Right cardiac atrium (tissue), 5 donors: Measurements from ENCODE around the gene SAFB2. TPM values are rescaled to one million over a fixed set of nuclear protein-coding genes. Genes with fewer than 3 reads are reported as not detected.

Source experiments
- ATAC-seq, 2 donors: fragments of 200-7000 bp; cut with Tn5 transposase; one replicate each; pipeline versions ENCODE4 v1.8.0 to v1.9.1; 2020; ENCODE audit warnings: moderate library complexity in 2 of 2, mild to moderate bottlenecking in 1 of 2
- DNase-seq, 3 donors: peaks; one replicate each; pipeline ENCODE4 v3.0.0-alpha.2; 2020
- H3K27ac ChIP-seq: one replicate; pipeline ENCODE4 v1.5.1; 2013; ENCODE audit warnings: mild to moderate bottlenecking, low read length, control low read depth, moderate library complexity
- H3K27me3 ChIP-seq: one replicate; pipeline ENCODE4 v1.6.1; 2013; ENCODE audit not compliant: control insufficient read depth, insufficient read depth
- H3K4me1 ChIP-seq: one replicate; pipeline ENCODE4 v1.6.1; 2013; ENCODE audit warnings: low read length; ENCODE audit not compliant: control insufficient read depth, insufficient read depth
- H3K4me3 ChIP-seq: one replicate; pipeline ENCODE4 v1.5.1; 2013; ENCODE audit warnings: low read length, control low read depth
- H3K9me3 ChIP-seq: one replicate; pipeline ENCODE4 v1.6.1; 2013; ENCODE audit warnings: low read length; ENCODE audit not compliant: control insufficient read depth
- WGBS: extraction: QIAGEN DNeasy Blood & Tissue Kit; methylation state at CpG from one replicate; pipeline ENCODE4 v1.1.7; 2013; 5-methylcytosine and 5-hydroxymethylcytosine counted together
- intact Hi-C, 4 donors: fragments of 100-400 bp; cut with DNase I; formaldehyde crosslinking; loops; one replicate each; pipeline versions ENCODE4 v1.11.0 to v1.14.0; 2022 to 2023
- polyA plus RNA-seq: library from polyadenylated mRNA; stranded (reverse); fragments of 200-250 nt; gene quantifications from one replicate; pipeline ENCODE4 v1.2.3, GENCODE V29; 2013
- total RNA-seq, 4 donors: library from RNA; stranded (reverse); fragmentation: NEBNext Ultra II Directional; extraction: Animal tissue kit (Norgen Biotek cat#: 25700); gene quantifications; one replicate each; pipeline ENCODE4 v1.2.1, GENCODE V29; 2021
- donor health status: healthy with polysubstance abuse.
- donor health status: DM: no; HTN: yes; CAD: no.
- donor health status: DM: no; HTN: no; CAD: no.
- donor health status: DM: no; HTN: yes; CAD: no; lungs with severe emphysema.
- donor health status: DM: yes; HTN: yes; CAD: no.

Gene SAFB2
- total and polyA plus RNA-seq, 5 donors, result 43.6 to 68.8 (median 63.1) TPM

GRCh38 chr19:5632657-5633056 lies 10.1 kb upstream of the SAFB2 start:
- no peak overlapping the region for H3K4me3 ChIP-seq

DNA sequence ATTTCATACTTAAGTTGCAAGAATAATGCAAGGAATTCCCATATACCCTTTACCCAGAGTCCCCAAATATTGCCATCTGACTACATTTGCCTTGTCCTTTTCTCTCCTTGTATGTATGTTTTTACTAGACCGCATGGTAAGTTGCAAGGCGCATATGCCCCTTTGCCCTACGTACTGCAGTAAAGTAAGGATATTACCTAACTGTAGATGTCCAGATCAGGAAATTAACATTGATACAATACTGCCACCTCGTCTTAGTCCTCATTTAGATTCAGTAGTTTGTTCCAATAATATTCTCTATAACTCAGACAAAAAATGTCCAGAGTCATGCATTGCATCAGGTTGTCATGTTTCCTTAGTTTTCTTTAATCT lies 9.7 kb upstream of the SAFB2 start:
- intact Hi-C loops, result no loop called here
- Histone ChIP-seq H3K9me3 (no peaks in the 10 kb centered on the region), H3K4me3 (no peak overlapping the region), H3K4me1 (peaks cover 10% of the 10 kb centered on the region), H3K27ac (no peak overlapping the region), H3K27me3 (no peaks in the 10 kb centered on the region)
- ATAC-seq, result no peak
- DNase-seq, result no peak
- WGBS, result 65% methylated on average over 4 of the region's 4 CpGs

More at GRCh38 chr19:5632657-5633056, 10.1 kb upstream of the SAFB2 start:
- H3K9me3 ChIP-seq, result no peaks in the 10 kb centered on the region
- H3K27ac ChIP-seq, result peak overlapping the region; percentile 34
- intact Hi-C loops, result no loop called here
- DNase-seq (no peak), ATAC-seq (no peak)
- no peaks in the 10 kb centered on the region for H3K27me3 ChIP-seq
- 87% methylated on average over 5 of the region's 5 CpGs for WGBS
- H3K4me1 ChIP-seq, result peaks cover 7% of the 10 kb centered on the region

DNA sequence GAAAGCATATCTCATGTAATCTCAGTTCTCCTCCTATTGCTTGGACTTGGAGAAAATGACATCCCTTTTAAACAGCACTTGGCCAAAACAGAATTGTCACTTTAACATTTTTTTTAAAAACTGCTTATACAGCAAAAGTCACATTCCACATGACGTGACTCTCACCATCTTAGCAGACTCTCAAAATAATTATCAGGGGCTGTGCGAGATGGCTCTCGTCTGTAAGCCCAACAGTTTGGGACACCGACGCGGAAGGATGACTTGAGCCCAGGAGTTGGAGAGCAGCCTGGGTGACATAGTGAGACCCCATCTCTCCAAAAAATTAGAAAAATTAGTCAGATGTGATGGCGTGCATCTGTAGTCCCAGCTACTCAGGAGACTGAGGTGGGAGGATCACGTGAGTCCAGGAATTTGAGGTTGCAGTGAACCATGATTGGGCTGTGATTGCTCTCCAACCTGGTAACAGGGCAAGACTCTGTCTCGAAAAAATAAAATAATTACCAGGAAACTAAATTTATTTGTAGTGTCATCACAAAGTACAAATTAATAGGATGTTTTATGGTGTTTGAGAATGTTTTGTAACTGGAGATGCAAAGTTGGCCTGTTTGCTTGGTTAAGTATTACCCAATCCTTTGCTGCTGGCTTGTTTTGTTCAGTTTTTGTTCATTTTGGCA lies 9.1 kb upstream of the SAFB2 start:
- 40% methylated on average over 9 of the region's 9 CpGs for WGBS
- Histone ChIP-seq H3K9me3 (no peaks in the 10 kb centered on the region), H3K27ac (peak overlapping the region; percentile 77), H3K4me3 (peak overlapping the region; percentile 9), H3K27me3 (no peaks in the 10 kb centered on the region), H3K4me1 (peaks cover 10% of the 10 kb centered on the region)
- no peak for DNase-seq
- no peak for ATAC-seq
- intact Hi-C loops, result no loop called here

GRCh38 chr19:5628919-5629481 lies 6.4 kb upstream of the SAFB2 start:
- Histone ChIP-seq H3K27me3 (no peaks in the 10 kb centered on the region), H3K27ac (no peak overlapping the region), H3K4me3 (no peak overlapping the region), H3K9me3 (no peaks in the 10 kb centered on the region), H3K4me1 (peaks cover 23% of the 10 kb centered on the region)
- intact Hi-C loops, result no loop called here
- DNase-seq (no peak), ATAC-seq (no peak)
- WGBS, result 79% methylated on average over 9 of the region's 9 CpGs

DNA sequence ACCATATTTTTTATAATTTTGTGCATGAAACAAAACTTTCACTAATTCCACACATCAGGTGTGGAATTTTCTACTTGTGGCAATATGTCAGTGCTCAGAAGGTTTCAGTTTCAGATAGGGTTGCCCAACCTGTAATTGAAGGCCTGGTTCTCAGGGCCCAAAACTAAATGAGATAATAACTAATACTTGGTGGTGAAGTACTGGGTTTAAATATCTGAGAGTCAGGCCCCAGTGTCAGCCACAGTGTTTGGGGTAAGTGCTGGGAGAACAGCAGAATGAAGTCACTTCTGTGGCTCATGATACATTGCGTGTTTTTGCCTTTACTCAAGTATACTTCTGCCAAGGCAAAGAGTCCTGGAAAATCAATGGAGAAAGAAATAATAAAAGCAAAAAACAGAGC lies 5.9 kb upstream of the SAFB2 start:
- no peak for ATAC-seq

GRCh38 chr19:5627395-5627904 lies 4.9 kb upstream of the SAFB2 start:
- Histone ChIP-seq H3K4me1 (peaks cover 20% of the 10 kb centered on the region), H3K9me3 (no peaks in the 10 kb centered on the region), H3K27me3 (no peaks in the 10 kb centered on the region), H3K27ac (no peak overlapping the region), H3K4me3 (no peak overlapping the region)
- DNase-seq, result peak; percentile 61 to 84 (median 73)
- intact Hi-C loops, result no loop called here
- ATAC-seq, result no peak
- 57% methylated on average over 6 of the region's 6 CpGs for WGBS

More for the DNA sequence above, 5.9 kb upstream of the SAFB2 start:
- no peak for DNase-seq
- Histone ChIP-seq H3K27ac (no peak overlapping the region), H3K4me1 (peaks cover 23% of the 10 kb centered on the region), H3K27me3 (no peaks in the 10 kb centered on the region), H3K4me3 (no peak overlapping the region), H3K9me3 (no peaks in the 10 kb centered on the region)
- 66% methylated on average over 1 of the region's 1 CpG for WGBS
- intact Hi-C loops, result no loop called here

GRCh38 chr19:5625641-5626040 lies 3.1 kb upstream of the SAFB2 start:
- H3K4me1 ChIP-seq, result peaks cover 21% of the 10 kb centered on the region
- H3K4me3 ChIP-seq, result no peak overlapping the region
- no peaks in the 10 kb centered on the region for H3K27me3 ChIP-seq
- H3K9me3 ChIP-seq, result no peaks in the 10 kb centered on the region
- 71% methylated on average over 12 of the region's 12 CpGs for WGBS
- DNase-seq, result no peak
- H3K27ac ChIP-seq, result no peak overlapping the region
- no peak for ATAC-seq
- intact Hi-C loops, result no loop called here

- no peaks in the 10 kb centered on the region for H3K9me3 ChIP-seq
- no peak overlapping the region for H3K27ac ChIP-seq
- 16% methylated on average over 8 of the region's 8 CpGs for WGBS
- no peak for ATAC-seq
- intact Hi-C loops, result no loop called here
- no peak for DNase-seq
- H3K4me1 ChIP-seq, result peaks cover 21% of the 10 kb centered on the region
- peak overlapping the region; percentile 90 for H3K4me3 ChIP-seq
- H3K27me3 ChIP-seq, result no peaks in the 10 kb centered on the region
Observed at GRCh38 chr19:5624741-5625278, 2.2 kb upstream of the SAFB2 start.

GRCh38 chr19:5624018-5624663 lies 1.6 kb upstream of the SAFB2 start:
- Histone ChIP-seq H3K4me3 (peak overlapping the region; percentile 90), H3K4me1 (peaks cover 21% of the 10 kb centered on the region), H3K27ac (peak overlapping the region; percentile 90), H3K9me3 (no peaks in the 10 kb centered on the region), H3K27me3 (no peaks in the 10 kb centered on the region)
- WGBS, result 1% methylated on average over 20 of the region's 20 CpGs
- intact Hi-C loops, result no loop called here
- DNase-seq (peak; percentile 38 to 75 (median 68)), ATAC-seq (no peak)

DNA sequence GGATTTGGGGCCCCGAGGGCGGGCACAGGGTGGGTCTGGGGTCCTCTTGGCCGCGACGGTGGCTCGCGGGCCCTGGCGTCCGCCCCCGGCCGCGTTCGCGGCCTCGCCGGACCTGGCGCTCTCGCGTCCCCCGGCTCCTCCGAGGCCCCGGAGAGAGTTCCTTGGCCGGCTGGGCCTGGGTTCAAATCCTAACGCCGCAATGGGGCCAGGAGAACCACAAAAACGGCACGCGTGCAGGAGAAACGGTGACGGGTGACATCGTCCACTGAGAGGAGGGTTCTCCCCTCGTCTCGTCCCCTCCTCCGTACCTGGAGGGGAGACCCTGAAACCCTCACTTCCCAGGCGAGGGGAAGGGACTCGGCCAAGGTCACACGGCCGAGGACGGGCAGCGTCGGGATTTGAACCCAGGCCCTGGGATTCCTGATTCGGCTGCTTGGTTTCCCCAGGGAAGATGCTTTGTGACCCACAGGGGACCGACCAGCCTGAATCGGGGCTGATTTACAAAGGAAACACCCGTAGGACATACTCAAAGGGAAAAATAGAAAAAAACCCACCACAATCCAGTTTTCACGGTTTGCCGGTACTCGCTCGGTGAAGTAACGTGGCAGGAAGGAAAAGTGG lies 931 bp upstream of the SAFB2 start:
- ATAC-seq, result peak in 1 of 2 donors; percentile 2
- peak in 2 of 3 donors; percentile 17 to 56 for DNase-seq
- intact Hi-C loops, result no loop called here
- H3K27ac ChIP-seq, result peak overlapping the region; percentile 90
- WGBS, result under 1% methylated on average over 50 of the region's 50 CpGs
- H3K4me1 ChIP-seq, result peaks cover 24% of the 10 kb centered on the region
- no peaks in the 10 kb centered on the region for H3K9me3 ChIP-seq
- peak overlapping the region; percentile 90 for H3K4me3 ChIP-seq
- H3K27me3 ChIP-seq, result no peaks in the 10 kb centered on the region
